Mesenchymal stem cell (in vitro differentiated cells and primary cell): ENCODE measurements around the gene TSHZ1.

Source experiments
- DNase-seq: peaks from one replicate; pipeline ENCODE4 v3.0.0-alpha.2; 2013
- H2AFZ ChIP-seq: one replicate; pipeline ENCODE4 v1.6.1; 2013; ENCODE audit warnings: low read depth, mild to moderate bottlenecking, control low read depth, inconsistent platforms, low read length, moderate library complexity
- H2AK5ac ChIP-seq: 2 replicates; pipeline ENCODE4 v1.6.1; 2013; ENCODE audit warnings: low read length, moderate library complexity, mild to moderate bottlenecking, inconsistent platforms; ENCODE audit not compliant: severe bottlenecking
- H2BK120ac ChIP-seq: one replicate; pipeline ENCODE4 v1.6.1; 2013; ENCODE audit warnings: low read depth, mild to moderate bottlenecking, inconsistent platforms, low read length, moderate library complexity
- H2BK12ac ChIP-seq, 2 experiments: one replicate each; pipeline ENCODE4 v1.6.1; 2013; ENCODE audit warnings: inconsistent platforms in 2 of 2, low read length in 2 of 2, mild to moderate bottlenecking in 2 of 2, moderate library complexity in 2 of 2, control low read depth in 1 of 2
- H2BK15ac ChIP-seq: one replicate; pipeline ENCODE4 v1.6.1; 2013; ENCODE audit warnings: mild to moderate bottlenecking, low read depth, inconsistent platforms; ENCODE audit not compliant: poor library complexity, severe bottlenecking
- H2BK5ac ChIP-seq: 2 replicates; pipeline ENCODE4 v1.6.1; 2013; ENCODE audit warnings: low read depth, mild to moderate bottlenecking, low read length, control low read depth, inconsistent platforms; ENCODE audit not compliant: poor library complexity, severe bottlenecking
- H3K14ac ChIP-seq, 2 experiments: one replicate each; pipeline ENCODE4 v1.6.1; 2013; ENCODE audit warnings: inconsistent platforms in 2 of 2, low read length in 2 of 2, control low read depth in 1 of 2, mild to moderate bottlenecking in 1 of 2, moderate library complexity in 1 of 2
- H3K18ac ChIP-seq, 2 experiments: one replicate each; pipeline ENCODE4 v1.6.1; 2013; ENCODE audit warnings: inconsistent platforms in 2 of 2, low read length in 2 of 2, control low read depth in 1 of 2, low read depth in 1 of 2, mild to moderate bottlenecking in 1 of 2
- H3K23ac ChIP-seq, 2 experiments: one replicate each; pipeline ENCODE4 v1.6.1; 2013; ENCODE audit warnings: inconsistent platforms in 2 of 2, low read length in 2 of 2, mild to moderate bottlenecking in 2 of 2, moderate library complexity in 2 of 2, control low read depth in 1 of 2
- H3K27ac ChIP-seq: 2 replicates; pipeline ENCODE4 v1.5.1; 2013; ENCODE audit warnings: mild to moderate bottlenecking, moderate library complexity, low read length, control low read depth, inconsistent platforms; ENCODE audit not compliant: poor library complexity, severe bottlenecking
- H3K27me3 ChIP-seq, 2 experiments: 2 replicates each; pipeline versions ENCODE4 v1.6.1 to v1.7.0; 2013; ENCODE audit warnings: low read length in 2 of 2, mild to moderate bottlenecking in 2 of 2, moderate library complexity in 2 of 2, control low read depth in 1 of 2, inconsistent platforms in 1 of 2; ENCODE audit not compliant: control insufficient read depth in 1 of 2, insufficient read depth in 1 of 2
- H3K36me3 ChIP-seq, 2 experiments: 2 replicates each; pipeline versions ENCODE4 v1.6.1 to v1.7.0; 2013; ENCODE audit warnings: low read length in 2 of 2, control low read depth in 1 of 2, inconsistent platforms in 1 of 2, low read depth in 1 of 2, mild to moderate bottlenecking in 1 of 2; ENCODE audit not compliant: insufficient read depth in 2 of 2, control insufficient read depth in 1 of 2
- H3K4ac ChIP-seq, 2 experiments: one replicate each; pipeline ENCODE4 v1.6.1; 2013; ENCODE audit warnings: inconsistent platforms in 2 of 2, low read length in 2 of 2, mild to moderate bottlenecking in 2 of 2, moderate library complexity in 2 of 2, control low read depth in 1 of 2, low read depth in 1 of 2
- H3K4me1 ChIP-seq: 2 replicates; pipeline ENCODE4 v1.6.1; 2013; ENCODE audit warnings: low read depth, low read length, control low read depth; ENCODE audit not compliant: control insufficient read depth, insufficient read depth
- H3K4me2 ChIP-seq: 2 replicates; pipeline ENCODE4 v1.6.1; 2013; ENCODE audit warnings: low read length, mild to moderate bottlenecking, inconsistent platforms; ENCODE audit not compliant: poor library complexity, severe bottlenecking
- H3K4me3 ChIP-seq, 2 experiments: 2 replicates each; pipeline versions ENCODE4 v1.5.1 to v1.7.0; 2013; ENCODE audit warnings: low read length in 2 of 2, mild to moderate bottlenecking in 2 of 2, control low read depth in 1 of 2, low read depth in 1 of 2; ENCODE audit not compliant: insufficient read depth in 1 of 2
- H3K79me1 ChIP-seq: replicated peaks from 2 replicates; pipeline ENCODE4 v1.6.1; 2013; ENCODE audit warnings: mild to moderate bottlenecking, control low read depth, low read length, inconsistent platforms; ENCODE audit not compliant: poor library complexity, severe bottlenecking
- H3K9ac ChIP-seq: 2 replicates; pipeline ENCODE4 v1.7.0; 2013; ENCODE audit warnings: mild to moderate bottlenecking, low read length, moderate library complexity
- H3K9me3 ChIP-seq: 2 replicates; pipeline ENCODE4 v1.7.0; 2013; ENCODE audit warnings: mild to moderate bottlenecking, low read length; ENCODE audit not compliant: control insufficient read depth
- H4K8ac ChIP-seq: one replicate; pipeline ENCODE4 v1.6.1; 2013; ENCODE audit warnings: inconsistent platforms, mild to moderate bottlenecking, low read length, moderate library complexity
- H4K91ac ChIP-seq: one replicate; pipeline ENCODE4 v1.6.1; 2013; ENCODE audit warnings: mild to moderate bottlenecking, low read length, inconsistent platforms
- WGBS: methylation state at CpG from one replicate; pipeline ENCODE4 v1.1.7; 2013; ENCODE audit warnings: mixed read lengths; 5-methylcytosine and 5-hydroxymethylcytosine counted together

Gene TSHZ1

DNA sequence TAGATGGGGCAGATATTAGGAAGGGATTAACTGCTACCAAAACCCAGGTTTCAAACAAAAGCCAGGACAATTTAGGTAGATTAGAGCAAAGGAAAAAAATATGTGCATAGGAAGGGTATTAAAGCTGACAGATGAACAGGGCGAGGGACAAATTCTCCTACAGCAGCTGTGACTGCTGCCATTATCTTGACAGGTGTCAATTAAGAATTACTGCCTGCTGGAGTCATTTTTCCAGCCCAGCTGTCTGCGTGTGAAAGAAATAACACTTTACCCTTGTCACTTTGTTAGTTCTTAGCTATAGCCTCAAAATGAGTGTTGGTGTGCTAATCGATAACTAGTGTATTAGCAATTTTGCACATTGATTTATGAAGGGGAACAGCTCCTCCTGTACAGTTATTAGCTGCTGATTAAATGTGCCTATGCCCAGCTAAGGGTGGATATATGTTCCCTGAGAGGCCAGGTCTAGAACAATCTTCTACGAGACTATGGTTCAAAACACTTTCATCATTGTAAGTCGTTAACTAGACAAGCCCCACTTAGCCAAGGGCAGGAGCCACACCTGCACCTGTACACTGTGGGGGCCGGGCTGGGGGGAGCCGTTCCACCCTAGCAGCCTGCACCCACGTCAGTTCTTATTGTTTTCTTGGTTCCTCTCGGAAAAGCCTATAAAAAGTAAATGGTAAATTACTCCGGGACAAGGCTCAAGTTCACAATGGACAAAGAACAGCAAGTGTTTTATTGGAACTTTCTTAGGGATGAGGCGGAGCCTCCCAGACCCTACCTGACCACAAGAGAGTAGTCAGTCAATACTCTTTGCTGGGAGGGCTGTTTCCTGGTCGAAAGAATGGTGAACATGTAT, 7.7 kb downstream of the TSHZ1 start:
- H3K4me2 ChIP-seq, result no peak overlapping the region

DNA sequence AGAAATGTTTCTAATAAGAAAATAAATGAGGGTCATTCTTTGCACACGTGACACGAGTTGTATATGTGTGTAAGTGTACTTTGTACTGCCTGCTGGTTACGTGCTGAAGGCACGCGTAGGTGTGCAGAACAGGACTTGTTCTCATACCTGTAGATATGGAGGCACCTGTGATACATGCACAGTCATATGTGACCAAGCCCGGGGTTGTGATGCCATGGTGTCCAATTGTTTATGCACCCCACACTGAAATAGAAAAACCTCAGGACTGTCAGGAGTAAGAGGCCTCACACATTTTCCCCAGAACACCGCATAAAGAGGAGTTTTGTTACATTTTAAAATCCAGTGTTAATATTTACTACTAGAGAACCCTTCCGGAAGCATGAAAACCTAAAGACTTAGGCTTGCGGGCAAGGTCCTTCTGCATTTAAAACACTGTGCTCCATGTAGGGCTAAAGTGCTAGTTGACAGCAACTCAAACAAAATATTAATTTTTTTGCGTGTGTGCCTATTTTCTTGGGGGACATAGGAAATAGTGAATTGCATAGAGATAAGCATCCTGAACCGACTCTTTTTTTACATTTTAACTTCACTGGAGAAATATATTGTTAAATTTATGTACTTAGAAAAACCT, 9.3 kb downstream of the TSHZ1 start:
- DNase-seq, result no peak
- H4K8ac ChIP-seq, result no peak overlapping the region
- H2BK5ac ChIP-seq, result no peak overlapping the region
- H3K18ac ChIP-seq, result no peak overlapping the region
- no peaks in the 10 kb centered on the region for H3K9me3 ChIP-seq
- no peak overlapping the region for H3K23ac ChIP-seq
- H4K91ac ChIP-seq, result no peak overlapping the region
- no peak overlapping the region for H2AK5ac ChIP-seq
- H3K4me1 ChIP-seq, result peaks cover 2% of the 10 kb centered on the region
- H3K27me3 ChIP-seq, result no peaks in the 10 kb centered on the region
- H3K9ac ChIP-seq, result no peak overlapping the region
- no peak overlapping the region for H2BK120ac ChIP-seq
- H2BK12ac ChIP-seq, result no peak overlapping the region
- H3K79me1 ChIP-seq, result peaks cover 22% of the 10 kb centered on the region
- H3K4me2 ChIP-seq, result no peak overlapping the region
- WGBS, result 93% methylated on average over 9 of the region's 11 CpGs
- H2BK15ac ChIP-seq, result no peak overlapping the region
- H3K36me3 ChIP-seq, result no peaks in the 10 kb centered on the region
- H3K14ac ChIP-seq, result no peak overlapping the region
- H3K27ac ChIP-seq, result no peak overlapping the region
- H2AFZ ChIP-seq, result no peak overlapping the region
- no peak overlapping the region for H3K4me3 ChIP-seq
- H3K4ac ChIP-seq, result no peak overlapping the region

More for the DNA sequence above, 7.7 kb downstream of the TSHZ1 start:
- Histone ChIP-seq H2BK120ac (no peak overlapping the region), H4K91ac (no peak overlapping the region), H3K9ac (no peak overlapping the region), H3K18ac (no peak overlapping the region), H2AFZ (no peak overlapping the region), H3K9me3 (no peaks in the 10 kb centered on the region), H3K4me1 (no peaks in the 10 kb centered on the region), H2AK5ac (no peak overlapping the region), H3K14ac (no peak overlapping the region), H2BK15ac (no peak overlapping the region), H2BK12ac (no peak overlapping the region), H3K27me3 (no peaks in the 10 kb centered on the region), H4K8ac (no peak overlapping the region), H3K4ac (no peak overlapping the region), H3K4me3 (no peak overlapping the region), H3K36me3 (no peaks in the 10 kb centered on the region), H2BK5ac (no peak overlapping the region), H3K23ac (no peak overlapping the region), H3K27ac (no peak overlapping the region), H3K79me1 (peaks cover 22% of the 10 kb centered on the region)
- 94% methylated on average over 11 of the region's 12 CpGs for WGBS
- no peak for DNase-seq

DNA sequence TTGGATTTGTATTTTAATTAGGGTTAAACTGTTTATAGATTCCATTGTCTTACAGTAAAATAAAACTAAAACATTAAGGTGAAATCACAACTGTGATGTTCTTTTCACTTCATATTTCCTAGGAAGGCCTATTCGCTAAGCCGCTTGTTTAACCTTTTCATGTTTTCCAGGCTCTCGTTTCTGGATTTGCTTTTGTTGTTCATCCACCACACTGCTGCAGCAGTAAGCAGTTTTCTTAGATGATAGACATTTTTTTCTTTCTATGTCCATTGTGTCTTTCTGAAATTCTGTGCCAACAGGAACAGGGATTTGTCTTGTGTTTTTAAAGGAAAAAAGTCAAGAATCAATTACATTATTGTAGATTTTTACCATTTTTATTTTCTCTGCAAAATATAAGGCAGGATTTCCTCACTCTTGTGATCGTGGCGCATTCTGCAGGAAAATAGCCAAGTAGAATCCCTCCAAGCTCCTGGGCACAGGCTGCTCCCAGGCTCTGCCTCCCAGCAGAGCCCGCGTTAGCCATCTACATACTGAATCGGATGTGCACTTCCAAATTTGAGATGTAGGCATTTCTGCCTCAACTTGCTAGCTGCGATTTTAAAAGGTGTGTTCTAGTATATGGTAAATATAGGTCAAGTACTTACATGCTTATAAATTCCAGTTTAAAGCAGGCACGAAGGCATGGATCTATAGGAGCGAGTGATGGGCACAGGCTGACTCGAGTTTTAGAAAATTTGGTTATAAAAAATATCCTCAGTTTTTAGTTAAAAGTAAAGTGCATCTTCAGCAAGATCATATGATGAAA, 10.2 kb downstream of the TSHZ1 start:
- no peak overlapping the region for H3K9ac ChIP-seq
- 97% methylated on average over 9 of the region's 12 CpGs for WGBS

GRCh38 chr18:75221397-75221796, 10.8 kb downstream of the TSHZ1 start:
- Histone ChIP-seq H3K18ac (no peak overlapping the region), H3K4ac (no peak overlapping the region), H3K36me3 (no peaks in the 10 kb centered on the region), H3K27me3 (no peaks in the 10 kb centered on the region), H2BK5ac (no peak overlapping the region), H4K91ac (no peak overlapping the region), H3K9ac (no peak overlapping the region), H3K23ac (no peak overlapping the region), H2BK15ac (no peak overlapping the region), H2AK5ac (no peak overlapping the region), H4K8ac (no peak overlapping the region), H2BK120ac (no peak overlapping the region), H3K79me1 (peaks cover 24% of the 10 kb centered on the region), H3K4me3 (no peak overlapping the region), H3K4me2 (no peak overlapping the region), H3K14ac (no peak overlapping the region), H2BK12ac (no peak overlapping the region), H3K4me1 (peaks cover 2% of the 10 kb centered on the region), H3K9me3 (no peaks in the 10 kb centered on the region), H2AFZ (no peak overlapping the region), H3K27ac (no peak overlapping the region)
- DNase-seq, result no peak
- 100% methylated on average over 1 of the region's 1 CpG for WGBS

More for the DNA sequence above, 10.2 kb downstream of the TSHZ1 start:
- no peak overlapping the region for H2BK120ac ChIP-seq
- H3K18ac ChIP-seq, result no peak overlapping the region
- no peaks in the 10 kb centered on the region for H3K36me3 ChIP-seq
- DNase-seq, result no peak
- peaks cover 2% of the 10 kb centered on the region for H3K4me1 ChIP-seq
- H2AFZ ChIP-seq, result no peak overlapping the region
- no peak overlapping the region for H3K23ac ChIP-seq
- H3K4ac ChIP-seq, result no peak overlapping the region
- no peaks in the 10 kb centered on the region for H3K27me3 ChIP-seq
- H3K79me1 ChIP-seq, result peaks cover 24% of the 10 kb centered on the region
- no peak overlapping the region for H4K8ac ChIP-seq
- no peak overlapping the region for H2BK12ac ChIP-seq
- H4K91ac ChIP-seq, result no peak overlapping the region
- no peak overlapping the region for H3K4me2 ChIP-seq
- no peak overlapping the region for H3K4me3 ChIP-seq
- no peak overlapping the region for H3K14ac ChIP-seq
- no peak overlapping the region for H2AK5ac ChIP-seq
- H3K9me3 ChIP-seq, result no peaks in the 10 kb centered on the region
- no peak overlapping the region for H2BK15ac ChIP-seq
- no peak overlapping the region for H2BK5ac ChIP-seq
- no peak overlapping the region for H3K27ac ChIP-seq
